Measurements from ENCODE around the gene CHST11. TPM values are rescaled to one million over a fixed set of nuclear protein-coding genes. Genes with fewer than 3 reads are reported as not detected.

The CHST11 gene
- total RNA-seq, 4 donors from 2014 or later, result 20.8 to 56.7 (median 26.5) TPM

- H3K9me3 ChIP-seq, result no peaks in the 10 kb centered on the region
- H3K27me3 ChIP-seq, result no peaks in the 10 kb centered on the region
- DNase-seq (ENCODE audit: low spot score in 2 of 2), result no peak
- H3K4me3 ChIP-seq, result no peak overlapping the region
- H3K4me1 ChIP-seq, result no peaks in the 10 kb centered on the region
- no peak overlapping the region for H3K27ac ChIP-seq
- no peak for TF ChIP-seq CTCF (IDR thresholded peaks at IDR 0.05)
- 84 to 85% methylated on average over 3 of the region's 3 CpGs for WGBS, 2 donors
- no peaks in the 10 kb centered on the region for H3K36me3 ChIP-seq
Observed at GRCh38 chr12:104809251-104809650, 352.5 kb downstream of the CHST11 start.

GRCh38 chr12:104809706-104810385, 353.1 kb downstream of the CHST11 start:
- 70 to 78% methylated on average over 4 of the region's 4 CpGs for WGBS, 2 donors
- TF ChIP-seq CTCF (IDR thresholded peaks at IDR 0.05) (no peak), EP300 (IDR thresholded peaks at IDR 0.05) (no peak), POLR2A (IDR thresholded peaks at IDR 0.05) (no peak)
- no peak overlapping the region for H3K4me3 ChIP-seq

More at GRCh38 chr12:104809706-104810385, 353.1 kb downstream of the CHST11 start:
- H3K4me1 ChIP-seq, result no peaks in the 10 kb centered on the region
- no peaks in the 10 kb centered on the region for H3K27me3 ChIP-seq
- DNase-seq (ENCODE audit: low spot score in 2 of 2), result no peak
- H3K27ac ChIP-seq, result no peak overlapping the region
- H3K36me3 ChIP-seq, result no peaks in the 10 kb centered on the region
- no peaks in the 10 kb centered on the region for H3K9me3 ChIP-seq

Small RNAs within 50 kb of the gene (small RNA-seq; reads per million reads assigned to genes)
- gene MIR3922, result not detected

Other genes with a start within 250 kb of the CHST11 start
- 100 to 1,000 TPM; 111 to 140 (median 128) TPM for gene TXNRD1, start 241.2 kb upstream of the CHST11 start, total RNA-seq
- 10 to 100 TPM in 2 of 4 donors, 1 to 10 TPM in 2; 9.6 to 13.2 (median 10.0) TPM for gene EID3, start 153.2 kb upstream of the CHST11 start, total RNA-seq